Testis (tissue), 3 donors: ENCODE results near the gene FA2H. TPM values are rescaled to one million over a fixed set of nuclear protein-coding genes. Genes with fewer than 3 reads are reported as not detected.

Experiments used
- DNase-seq: peaks from one replicate; pipeline ENCODE4 v3.0.0-alpha.2; 2019
- H3K27ac ChIP-seq, 2 donors: fragments of 200-600 bp; sonication (generic); one replicate each; pipeline ENCODE4 v1.5.1; 2019
- H3K27me3 ChIP-seq: fragments of 200-600 bp; sonication (generic); one replicate; pipeline ENCODE4 v1.5.1; 2019
- H3K36me3 ChIP-seq: fragments of 200-600 bp; sonication (generic); one replicate; pipeline ENCODE4 v1.5.1; 2017; ENCODE audit warnings: low read depth; ENCODE audit errors: missing control alignments
- H3K4me1 ChIP-seq: fragments of 200-600 bp; sonication (generic); one replicate; pipeline ENCODE4 v1.5.1; 2019
- H3K4me3 ChIP-seq, 2 donors: fragments of 200-600 bp; sonication (generic); one replicate each; pipeline ENCODE4 v1.5.1; 2017 to 2019
- H3K9me3 ChIP-seq: fragments of 200-600 bp; sonication (generic); one replicate; pipeline ENCODE4 v1.5.1; 2017
- CTCF ChIP-seq, 3 experiments: fragments of 450-650 bp in 2 of 3; fragments of 200-600 bp in 1 of 3; sonication (generic) in 1 of 3; IDR thresholded peaks; one replicate each; pipeline ENCODE4 v1.5.1; 2016 to 2019; ENCODE audit warnings: antibody characterized with exemption in 3 of 3, mild to moderate bottlenecking in 2 of 3, moderate library complexity in 1 of 3
- POLR2A ChIP-seq: fragments of 450-650 bp; IDR thresholded peaks from one replicate; pipeline ENCODE4 v1.6.1; 2017; ENCODE audit warnings: antibody characterized with exemption, mild to moderate bottlenecking, moderate library complexity
- WGBS, 2 donors: methylation state at CpG; one replicate each; pipeline ENCODE4 v1.1.5; 2018; 5-methylcytosine and 5-hydroxymethylcytosine counted together
- intact Hi-C: fragments of 100-400 bp; cut with DNase I; formaldehyde crosslinking; loops from one replicate; pipeline ENCODE4 v1.15.1; 2023; ENCODE audit warnings: low total_unique reads
- polyA plus RNA-seq: library from polyadenylated mRNA; stranded (reverse); fragments of 350-450 nt; fragmentation: Illumina TruSeq; extraction: RNeasy Lipid Tissue Mini Kit (QIAGEN cat#74804); gene quantifications from one replicate; pipeline ENCODE4 v1.2.3, GENCODE V29; 2014; ENCODE audit warnings: low read depth, low replicate concordance; ENCODE audit not compliant: insufficient read depth
- total RNA-seq, 2 donors: library from RNA; depleted of rRNA; stranded (reverse); fragments of >200 nt; gene quantifications; one replicate each; pipeline ENCODE4 v1.2.3, GENCODE V29; 2016

Gene FA2H
- total and polyA plus RNA-seq, 3 donors from 2014 or later, result 3.0 to 7.8 (median 5.9) TPM

- no peaks in the 10 kb centered on the region for H3K9me3 ChIP-seq
- H3K27me3 ChIP-seq, result no peaks in the 10 kb centered on the region
- no peaks in the 10 kb centered on the region for H3K36me3 ChIP-seq
- WGBS, 2 donors, result 74 to 76% methylated on average over 9 of the region's 9 CpGs
- TF ChIP-seq CTCF (IDR thresholded peaks at IDR 0.05) (no peak), POLR2A (no peak)
- no peak for DNase-seq
- intact Hi-C loops, result no loop called here
- no peak overlapping the region for H3K27ac ChIP-seq
- no peaks in the 10 kb centered on the region for H3K4me1 ChIP-seq
- H3K4me3 ChIP-seq, result no peak overlapping the region
These were observed 38.0 kb downstream of the FA2H start for GRCh38 chr16:74736531-74737157.

- no peak overlapping the region for H3K4me3 ChIP-seq
- no peak for DNase-seq
- WGBS, 2 donors, result 98% methylated on average over 3 of the region's 3 CpGs
- no peak overlapping the region for H3K27ac ChIP-seq
- TF ChIP-seq CTCF (IDR thresholded peaks at IDR 0.05), result no peak
- TF ChIP-seq POLR2A, result no peak
- H3K27me3 ChIP-seq, result no peaks in the 10 kb centered on the region
- H3K36me3 ChIP-seq, result no peaks in the 10 kb centered on the region
- intact Hi-C loops, result no loop called here
- no peaks in the 10 kb centered on the region for H3K9me3 ChIP-seq
- no peaks in the 10 kb centered on the region for H3K4me1 ChIP-seq
These were observed 39.1 kb downstream of the FA2H start for GRCh38 chr16:74735554-74735953.

GRCh38 chr16:74735162-74735452, 39.5 kb downstream of the FA2H start:
- Histone ChIP-seq H3K4me3 (no peak overlapping the region), H3K4me1 (no peaks in the 10 kb centered on the region), H3K9me3 (no peaks in the 10 kb centered on the region), H3K27me3 (no peaks in the 10 kb centered on the region), H3K36me3 (no peaks in the 10 kb centered on the region), H3K27ac (no peak overlapping the region)
- WGBS, 2 donors, result 74 to 83% methylated on average over 1 to 10 of the region's 10 CpGs
- no peak for DNase-seq
- TF ChIP-seq CTCF (IDR thresholded peaks at IDR 0.05), result no peak
- TF ChIP-seq POLR2A, result no peak
- intact Hi-C loops, result no loop called here

GRCh38 chr16:74734361-74735161, 40.1 kb downstream of the FA2H start:
- no peak overlapping the region for H3K27ac ChIP-seq
- H3K9me3 ChIP-seq, result no peaks in the 10 kb centered on the region
- no peaks in the 10 kb centered on the region for H3K36me3 ChIP-seq
- H3K4me3 ChIP-seq, result no peak overlapping the region
- intact Hi-C loops, result no loop called here
- TF ChIP-seq POLR2A (no peak), CTCF (IDR thresholded peaks at IDR 0.05) (no peak)
- 70 to 92% methylated on average over 8 to 21 of the region's 21 CpGs for WGBS, 2 donors
- no peaks in the 10 kb centered on the region for H3K4me1 ChIP-seq
- no peaks in the 10 kb centered on the region for H3K27me3 ChIP-seq
- DNase-seq, result no peak
